22Rv1 (cell line): ENCODE data around the gene RALY.

Source experiments
- ZFX ChIP-seq: fragments of 450-650 bp; IDR thresholded peaks from 2 replicates; pipeline ENCODE4 v1.6.1; 2017; ENCODE audit warnings: antibody characterized with exemption, borderline replicate concordance
- TF ChIP-seq, protein P1 (sequence below): fragments of 450-650 bp; IDR thresholded peaks from 2 replicates; pipeline ENCODE4 v1.5.1; 2017; ENCODE audit warnings: mild to moderate bottlenecking

- TF ChIP-seq, protein P1, sequence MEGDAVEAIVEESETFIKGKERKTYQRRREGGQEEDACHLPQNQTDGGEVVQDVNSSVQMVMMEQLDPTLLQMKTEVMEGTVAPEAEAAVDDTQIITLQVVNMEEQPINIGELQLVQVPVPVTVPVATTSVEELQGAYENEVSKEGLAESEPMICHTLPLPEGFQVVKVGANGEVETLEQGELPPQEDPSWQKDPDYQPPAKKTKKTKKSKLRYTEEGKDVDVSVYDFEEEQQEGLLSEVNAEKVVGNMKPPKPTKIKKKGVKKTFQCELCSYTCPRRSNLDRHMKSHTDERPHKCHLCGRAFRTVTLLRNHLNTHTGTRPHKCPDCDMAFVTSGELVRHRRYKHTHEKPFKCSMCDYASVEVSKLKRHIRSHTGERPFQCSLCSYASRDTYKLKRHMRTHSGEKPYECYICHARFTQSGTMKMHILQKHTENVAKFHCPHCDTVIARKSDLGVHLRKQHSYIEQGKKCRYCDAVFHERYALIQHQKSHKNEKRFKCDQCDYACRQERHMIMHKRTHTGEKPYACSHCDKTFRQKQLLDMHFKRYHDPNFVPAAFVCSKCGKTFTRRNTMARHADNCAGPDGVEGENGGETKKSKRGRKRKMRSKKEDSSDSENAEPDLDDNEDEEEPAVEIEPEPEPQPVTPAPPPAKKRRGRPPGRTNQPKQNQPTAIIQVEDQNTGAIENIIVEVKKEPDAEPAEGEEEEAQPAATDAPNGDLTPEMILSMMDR: no peak
- TF ChIP-seq ZFX: no peak
Observed at GRCh38 chr20:34089175-34089479, 95.4 kb downstream of the RALY start.
